ENCODE data around the gene WDR59. TPM values are rescaled to one million over a fixed set of nuclear protein-coding genes. Genes with fewer than 3 reads are reported as not detected.

Gene WDR59
- total and polyA plus RNA-seq, 9 of the 15 experiments (the other 6 are each of a cell fraction or from before 2014, with no cell fraction given) = 12.7 to 126 (median 34.7) TPM

GRCh38 chr16:74984529-74985296, at the start of gene WDR59 (continued):
- peak; percentile 43; the same call in 1 of the 2 replicates for TF ChIP-seq MGA (IDR thresholded peaks at IDR 0.05)
